GM12878 (cell line): ENCODE results near the gene SURF2. TPM values are rescaled to one million over a fixed set of nuclear protein-coding genes. Genes with fewer than 3 reads are reported as not detected.
A peak's percentile ranks its signal among the peaks of the same experiment; 100 is the strongest.
"Not testable (repeated sequence)": the region's sequence is repeated elsewhere in the genome, so short reads cannot be mapped to it uniquely, and the experiment has no call there.

Experiments used
- ATAC-seq: fragments of 200-7000 bp; cut with Tn5 transposase; 3 replicates; pipeline ENCODE4 v1.9.1; 2020; ENCODE audit warnings: mild to moderate bottlenecking, moderate library complexity
- BruUV-seq: library from RNA; stranded (reverse); fragments of 400-500 nt; replicated peaks from 2 replicates; lab custom pipeline; 2021; lab: Mats Ljungman, UMichigan
- CTCF ChIA-PET: fragments of 300-600 bp; sonication (Branson Sonifier 250); formaldehyde crosslinking; extraction: SDS; loops from one replicate; lab custom pipeline; 2021; ENCODE audit warnings: inconsistent platforms; lab: Yijun Ruan, JAX
- POLR2A ChIA-PET: fragments of 350-600 bp; formaldehyde crosslinking; extraction: SDS; loops from one replicate; lab custom pipeline; 2021; ENCODE audit warnings: inconsistent platforms; lab: Charles Lee
- RAD21 ChIA-PET: fragments of 300-600 bp; sonication (Branson Sonifier 250); formaldehyde crosslinking; loops from one replicate; lab custom pipeline; 2023; ENCODE audit warnings: antibody characterized with exemption; ENCODE audit not compliant: unreplicated experiment; lab: Charles Lee
- SMC1A ChIA-PET: fragments of 300-600 bp; sonication (Branson Sonifier 250); formaldehyde crosslinking; loops from one replicate; lab custom pipeline; 2023; ENCODE audit not compliant: unreplicated experiment, uncharacterized antibody; lab: Charles Lee
- DNase-seq: peaks from one replicate; pipeline ENCODE4 v3.0.0-alpha.2; 2011; ENCODE audit warnings: low read depth, low spot score
- FAIRE-seq: peaks from 3 replicates; lab custom pipeline; 2011; peaks lifted over from hg19 to GRCh38; lab: Jason Lieb, UNC
- H2AFZ ChIP-seq: 2 replicates; pipeline ENCODE4 v1.6.0; 2011; ENCODE audit warnings: low read depth, low read length, control low read depth; ENCODE audit not compliant: control insufficient read depth
- H3K27ac ChIP-seq: 2 replicates; pipeline ENCODE4 v1.5.1; 2011; ENCODE audit warnings: control low read depth; ENCODE audit not compliant: control insufficient read depth, insufficient read depth
- H3K27me3 ChIP-seq, 2 experiments: replicated peaks in 1 of 2; 2 replicates each; pipeline versions ENCODE4 v1.6.0 to v1.6.1; 2011; ENCODE audit warnings: low read length in 1 of 2; ENCODE audit not compliant: control insufficient read depth in 2 of 2, insufficient read depth in 2 of 2
- H3K36me3 ChIP-seq, 2 experiments: 2 replicates each; pipeline ENCODE4 v1.5.1; 2011; ENCODE audit warnings: low read length in 1 of 2; ENCODE audit not compliant: control insufficient read depth in 2 of 2, insufficient read depth in 2 of 2
- H3K4me1 ChIP-seq: 2 replicates; pipeline ENCODE4 v1.6.1; 2011; ENCODE audit warnings: mild to moderate bottlenecking, low read length, moderate library complexity, mixed read lengths; ENCODE audit not compliant: control insufficient read depth, insufficient read depth
- H3K4me2 ChIP-seq: 2 replicates; pipeline ENCODE4 v1.6.0; 2011; ENCODE audit warnings: control low read depth; ENCODE audit not compliant: control insufficient read depth, insufficient read depth
- H3K4me3 ChIP-seq: fragments of 200-600 bp; sonication (generic); 2 replicates; pipeline ENCODE4 v1.5.1; 2016
- H3K79me2 ChIP-seq: 2 replicates; pipeline ENCODE4 v1.6.0; 2011; ENCODE audit warnings: low read length; ENCODE audit not compliant: control insufficient read depth, insufficient read depth
- H3K9ac ChIP-seq: 2 replicates; pipeline ENCODE4 v1.8.0; 2011; ENCODE audit warnings: low read length, control low read depth, mixed read lengths; ENCODE audit not compliant: control insufficient read depth, insufficient read depth
- H3K9me3 ChIP-seq: replicated peaks from 3 replicates; pipeline ENCODE4 v1.5.1; 2011; ENCODE audit warnings: mild to moderate bottlenecking, low read length; ENCODE audit not compliant: control insufficient read depth, insufficient read depth
- H4K20me1 ChIP-seq: 2 replicates; pipeline ENCODE4 v1.6.0; 2011; ENCODE audit not compliant: control insufficient read depth, insufficient read depth
- CEBPB ChIP-seq, 2 experiments: fragments of 150-350 bp in 1 of 2; IDR thresholded peaks; 2 replicates each; pipeline ENCODE4 v1.6.1; 2012 to 2014; ENCODE audit warnings: low read depth in 2 of 2, low read length in 2 of 2, borderline replicate concordance in 1 of 2, inconsistent platforms in 1 of 2
- POLR2A ChIP-seq: IDR thresholded peaks from 2 replicates; pipeline ENCODE4 v1.6.1; 2011; ENCODE audit warnings: low read depth, mild to moderate bottlenecking, low read length
- POLR2AphosphoS5 ChIP-seq: IDR thresholded peaks from 2 replicates; pipeline ENCODE4 v1.6.1; 2011; ENCODE audit warnings: mild to moderate bottlenecking, low read length, inconsistent platforms
- WGBS: methylation state at CpG from one replicate; pipeline ENCODE4 v1.1.6; 2016; ENCODE audit warnings: low lambda C conversion rate; ENCODE audit not compliant: insufficient replicate concordance, insufficient coverage; ENCODE audit errors: missing lambda C conversion rate; 5-methylcytosine and 5-hydroxymethylcytosine counted together
- in situ Hi-C: fragments of 300-500 bp; cut with MboI; formaldehyde crosslinking; loops from 9 replicates; pipeline ENCODE4 v1.14.3; 2018; ENCODE audit warnings: mixed read lengths
- intact Hi-C: fragments of 100-400 bp; cut with micrococcal nuclease; formaldehyde crosslinking; loops from one replicate; pipeline ENCODE4 v1.14.2; 2022; ENCODE audit not compliant: unreplicated experiment
- polyA plus RNA-seq, 11 experiments: library from polyadenylated mRNA; depleted of rRNA in 4 of 11; unstranded in 6 of 11; stranded (reverse) in 5 of 11; fragments of >200 nt; fragmentation: Nextera tagmentation in 4 of 11; fragmentation: Illumina TruSeq in 1 of 11; extraction: Ambion mirVana in 4 of 11; extraction: Trizol in 1 of 11; gene quantifications; 1 replicate in 1 of 11; 2 replicates in 10 of 11; pipeline versions ENCODE4 v1.2.1 to v1.2.3, GENCODE V29; 2011 to 2016; ENCODE audit warnings: inconsistent platforms in 2 of 11, missing spikeins in 2 of 11, low read depth in 1 of 11
- total RNA-seq, 4 experiments: library from RNA; depleted of rRNA in 3 of 4; stranded (reverse); fragments of >200 nt in 3 of 4; fragmentation: Illumina TruSeq in 1 of 4; extraction: Trizol in 1 of 4; gene quantifications; 2 replicates each; pipeline versions ENCODE4 v1.2.1 to v1.2.3, GENCODE V29; 2013 to 2021
- TF ChIP-seq, protein P1 (sequence below): fragments of 450-650 bp; IDR thresholded peaks from 2 replicates; pipeline ENCODE4 v1.6.1; 2014; ENCODE audit warnings: mild to moderate bottlenecking

SURF2 gene
- total and polyA plus RNA-seq, 10 of the 15 experiments (the other 5 are each of a cell fraction or from before 2014, with no cell fraction given): 4.0 to 41.7 (median 20.8) TPM

DNA sequence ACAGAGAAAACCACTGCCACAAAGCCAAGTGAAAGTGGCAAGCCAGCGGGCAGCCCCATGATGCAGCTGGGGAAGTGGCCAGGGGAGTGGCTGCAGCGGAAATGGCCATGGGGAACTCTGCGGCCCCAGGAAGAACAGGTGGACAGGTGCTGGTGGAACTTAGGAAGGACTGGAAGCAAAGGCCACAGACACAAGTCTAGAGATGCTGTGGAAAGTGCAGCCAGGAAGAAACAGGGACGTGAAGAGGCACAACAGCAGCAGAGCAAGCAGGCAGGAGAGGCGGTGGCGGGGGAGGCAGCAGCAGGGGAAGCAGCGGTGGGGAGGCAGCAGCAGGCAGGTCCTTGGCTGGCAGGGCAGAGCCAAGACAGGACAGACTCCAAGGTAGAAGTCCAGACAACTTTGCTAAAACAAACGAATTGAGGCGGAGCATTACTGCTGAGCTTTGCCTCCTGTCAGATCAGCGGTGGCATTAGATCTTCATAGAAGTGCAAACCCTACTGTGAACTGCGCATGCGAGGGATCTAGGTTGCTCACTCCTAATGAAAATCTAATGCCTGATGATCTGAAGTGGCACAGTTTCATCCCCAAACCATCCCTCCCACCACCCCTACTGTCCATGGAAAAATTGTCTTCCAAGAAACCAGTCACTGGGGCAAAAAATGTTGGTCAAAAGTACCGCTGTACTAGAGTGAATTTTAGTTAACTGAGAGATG lies 32.2 kb upstream of the SURF2 start (continued):
- no peak for TF ChIP-seq CEBPB (IDR thresholded peaks at IDR 0.05; ENCODE audit: borderline replicate concordance in 1 of 2, low read depth in 2 of 2, low read length in 2 of 2)

DNA sequence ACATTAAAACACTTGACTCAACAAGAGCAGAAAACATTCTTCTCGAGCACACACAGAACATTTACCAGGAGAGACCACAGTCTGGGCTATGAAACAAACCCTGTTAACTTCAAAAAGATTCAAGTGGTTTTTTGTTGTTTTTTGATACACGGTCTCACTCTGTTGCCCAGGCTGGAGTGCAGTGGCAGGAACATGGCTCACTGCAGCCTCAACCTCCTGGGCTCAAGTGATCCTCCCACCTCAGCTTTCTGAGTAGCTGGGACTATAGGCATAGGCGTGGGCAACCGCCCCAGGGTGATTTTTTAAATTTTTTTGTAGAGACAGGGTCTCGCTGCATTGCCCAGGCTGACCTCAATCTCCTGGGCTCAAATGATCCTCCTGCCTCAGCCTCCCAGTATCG lies 29.3 kb upstream of the SURF2 start:
- intact Hi-C loops: loop anchor here (10.0 kb wide), 1 partner anchor 142 kb away; no protein-coding TSS in a partner anchor

DNA sequence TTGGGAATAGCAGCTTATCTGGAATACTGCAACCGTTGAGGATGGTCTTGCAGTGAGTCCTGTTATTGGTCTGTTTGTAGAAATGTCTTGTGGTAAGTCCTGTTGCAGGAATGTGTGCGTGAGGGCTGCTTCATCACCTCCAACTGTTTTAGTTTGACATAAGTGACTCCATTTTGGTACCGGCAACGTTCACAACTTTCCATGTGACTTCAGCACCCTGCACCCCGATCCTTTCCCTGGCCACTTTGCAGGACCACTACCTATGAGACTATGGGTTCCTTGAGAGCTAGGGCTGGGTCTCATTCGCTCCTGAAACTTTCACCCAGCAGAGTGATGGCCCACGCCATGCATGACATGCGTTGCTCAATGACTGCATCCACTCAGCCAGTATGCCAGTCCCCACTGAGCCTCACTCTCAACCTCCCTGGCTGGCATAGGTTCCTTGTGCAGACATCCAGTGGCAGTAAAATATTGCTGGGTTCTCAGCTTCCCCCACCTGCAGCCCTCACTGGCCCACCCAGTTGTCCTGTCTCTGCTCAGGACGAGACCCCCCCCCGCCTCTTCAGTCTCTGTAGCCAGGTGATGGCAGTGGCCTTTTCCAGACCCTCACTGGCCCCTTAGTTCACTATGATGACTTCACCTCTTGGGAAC lies 28.4 kb upstream of the SURF2 start:
- no peak for ATAC-seq
- SMC1A ChIA-PET: no interaction called here
- DNase-seq: no peak
- no peak overlapping the region for H2AFZ ChIP-seq
- CTCF ChIA-PET: no interaction called here
- in situ Hi-C loops (no loop called here), intact Hi-C loops (loop anchor here (10.0 kb wide), 1 partner anchor 143 kb away; no protein-coding TSS in a partner anchor)
- WGBS: 81% methylated on average over 10 of the region's 10 CpGs
- BruUV-seq: no TSS peak
- RAD21 ChIA-PET: no interaction called here
- TF ChIP-seq, protein P1, sequence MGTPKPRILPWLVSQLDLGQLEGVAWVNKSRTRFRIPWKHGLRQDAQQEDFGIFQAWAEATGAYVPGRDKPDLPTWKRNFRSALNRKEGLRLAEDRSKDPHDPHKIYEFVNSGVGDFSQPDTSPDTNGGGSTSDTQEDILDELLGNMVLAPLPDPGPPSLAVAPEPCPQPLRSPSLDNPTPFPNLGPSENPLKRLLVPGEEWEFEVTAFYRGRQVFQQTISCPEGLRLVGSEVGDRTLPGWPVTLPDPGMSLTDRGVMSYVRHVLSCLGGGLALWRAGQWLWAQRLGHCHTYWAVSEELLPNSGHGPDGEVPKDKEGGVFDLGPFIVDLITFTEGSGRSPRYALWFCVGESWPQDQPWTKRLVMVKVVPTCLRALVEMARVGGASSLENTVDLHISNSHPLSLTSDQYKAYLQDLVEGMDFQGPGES: no peak
- peak; percentile 42; the same call in 1 of the 2 replicates for TF ChIP-seq POLR2AphosphoS5
- peak; percentile 54; the same call in 1 of the 2 replicates for TF ChIP-seq POLR2A
- POLR2A ChIA-PET: no interaction called here
- H3K36me3 ChIP-seq: peaks cover 11 to 14% of the 10 kb centered on the region in 2 experiments; a peak in 3 of 4 replicates
- FAIRE-seq: no peak
- H3K9ac ChIP-seq: no peak overlapping the region
- no peaks in the 10 kb centered on the region for H4K20me1 ChIP-seq
- no peaks in the 10 kb centered on the region for H3K27me3 ChIP-seq
- no peak overlapping the region for H3K27ac ChIP-seq
- H3K4me1 ChIP-seq: no peaks in the 10 kb centered on the region; the same call in 1 of the 2 replicates
- no peaks in the 10 kb centered on the region; the same call in 1 of the 2 replicates for H3K79me2 ChIP-seq
- no peak overlapping the region for H3K4me2 ChIP-seq
- H3K9me3 ChIP-seq: no peaks in the 10 kb centered on the region; the same call in 2 of the 3 replicates
- no peak overlapping the region for H3K4me3 ChIP-seq

More for the DNA sequence above, 29.3 kb upstream of the SURF2 start:
- DNase-seq, H3K9ac ChIP-seq, H3K27me3 ChIP-seq, H4K20me1 ChIP-seq, H3K4me1 ChIP-seq, FAIRE-seq, SMC1A ChIA-PET, H3K36me3 ChIP-seq, H3K4me2 ChIP-seq, H3K4me3 ChIP-seq, H3K27ac ChIP-seq, H3K79me2 ChIP-seq, BruUV-seq, RAD21 ChIA-PET, in situ Hi-C loops, ATAC-seq, H2AFZ ChIP-seq, H3K9me3 ChIP-seq, POLR2A ChIA-PET, CTCF ChIA-PET: not testable (repeated sequence)
- 96% methylated on average over 6 of the region's 6 CpGs for WGBS
